AG09309 (cell line): Measurements from ENCODE around the gene FARP1.
A peak's percentile ranks its signal among the peaks of the same experiment; 100 is the strongest.

Experiments used
- DNase-seq: peaks from one replicate; pipeline ENCODE4 v3.0.0-alpha.2; 2010; ENCODE audit warnings: low read depth
- H3K4me3 ChIP-seq: 2 replicates; pipeline ENCODE4 v1.5.1; 2011; ENCODE audit warnings: mild to moderate bottlenecking, low read depth, low read length, moderate library complexity; ENCODE audit not compliant: control insufficient read depth
- TF ChIP-seq, protein P1 (sequence below): IDR thresholded peaks from 2 replicates; pipeline ENCODE4 v1.5.1; 2011; ENCODE audit warnings: mild to moderate bottlenecking, low read depth, low read length, inconsistent platforms; ENCODE audit not compliant: insufficient read depth, control insufficient read depth; ENCODE audit errors: missing control alignments

FARP1 gene

DNA sequence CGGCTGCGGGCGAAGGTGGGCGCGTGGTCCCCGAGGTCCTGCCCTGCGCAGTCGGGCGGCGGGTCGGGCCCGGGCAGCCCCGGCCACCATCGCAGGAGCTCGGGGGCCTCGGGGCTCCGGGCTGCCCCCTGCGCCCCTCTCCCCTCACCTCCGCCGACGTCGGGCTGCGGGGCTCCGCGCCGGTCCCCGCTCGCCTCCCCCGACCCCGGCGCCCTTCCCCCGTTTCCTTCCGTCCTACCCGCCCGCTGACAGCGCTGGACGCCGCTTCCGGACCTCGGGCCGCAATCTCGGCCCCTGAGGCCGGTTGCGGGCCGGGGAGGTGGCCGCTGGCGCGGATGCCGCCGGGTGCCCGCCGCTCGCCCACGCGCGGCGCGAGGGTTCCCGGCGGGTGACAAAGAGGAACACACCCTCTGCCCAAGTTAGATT is 720 bp downstream of the FARP1 start:
- peak overlapping the region; percentile 71 for H3K4me3 ChIP-seq
- TF ChIP-seq, protein P1, sequence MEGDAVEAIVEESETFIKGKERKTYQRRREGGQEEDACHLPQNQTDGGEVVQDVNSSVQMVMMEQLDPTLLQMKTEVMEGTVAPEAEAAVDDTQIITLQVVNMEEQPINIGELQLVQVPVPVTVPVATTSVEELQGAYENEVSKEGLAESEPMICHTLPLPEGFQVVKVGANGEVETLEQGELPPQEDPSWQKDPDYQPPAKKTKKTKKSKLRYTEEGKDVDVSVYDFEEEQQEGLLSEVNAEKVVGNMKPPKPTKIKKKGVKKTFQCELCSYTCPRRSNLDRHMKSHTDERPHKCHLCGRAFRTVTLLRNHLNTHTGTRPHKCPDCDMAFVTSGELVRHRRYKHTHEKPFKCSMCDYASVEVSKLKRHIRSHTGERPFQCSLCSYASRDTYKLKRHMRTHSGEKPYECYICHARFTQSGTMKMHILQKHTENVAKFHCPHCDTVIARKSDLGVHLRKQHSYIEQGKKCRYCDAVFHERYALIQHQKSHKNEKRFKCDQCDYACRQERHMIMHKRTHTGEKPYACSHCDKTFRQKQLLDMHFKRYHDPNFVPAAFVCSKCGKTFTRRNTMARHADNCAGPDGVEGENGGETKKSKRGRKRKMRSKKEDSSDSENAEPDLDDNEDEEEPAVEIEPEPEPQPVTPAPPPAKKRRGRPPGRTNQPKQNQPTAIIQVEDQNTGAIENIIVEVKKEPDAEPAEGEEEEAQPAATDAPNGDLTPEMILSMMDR = no peak
- DNase-seq = no peak

DNA sequence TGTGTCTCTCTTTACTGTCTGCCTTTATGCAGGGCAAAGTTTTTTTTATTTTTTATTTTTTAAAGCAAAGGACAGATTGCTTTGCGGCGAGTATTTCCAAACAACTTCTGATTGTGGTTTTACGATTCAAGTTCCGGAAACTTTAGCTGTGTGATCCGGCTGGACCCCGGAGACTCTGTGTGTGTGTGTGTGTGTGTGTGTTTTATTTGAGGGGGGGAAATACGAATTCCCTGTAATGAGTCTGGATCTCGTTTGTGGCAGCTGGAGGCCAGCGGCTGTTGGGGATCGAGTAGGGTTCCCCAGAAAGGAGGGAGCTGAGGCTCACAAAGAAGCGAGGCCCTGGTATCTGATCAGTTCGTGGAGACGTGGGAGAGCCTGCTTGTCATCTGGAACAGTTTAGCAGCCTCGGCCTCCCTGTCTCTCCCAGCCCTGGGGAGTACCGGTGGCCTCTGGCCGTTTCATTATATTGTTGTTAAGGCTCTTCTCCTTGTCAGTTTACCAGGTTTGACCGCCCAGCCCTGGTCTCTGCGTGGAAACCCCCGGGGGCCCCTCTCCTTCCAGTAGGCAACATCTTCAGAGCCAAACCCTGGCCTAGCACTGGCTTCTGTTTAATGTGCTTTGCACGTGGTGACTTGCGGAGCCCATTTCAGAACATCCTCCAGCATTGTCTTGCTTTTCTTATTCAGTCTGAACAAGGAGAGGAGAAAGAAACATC is 1.3 kb downstream of the FARP1 start:
- DNase-seq = peak; percentile 21
- TF ChIP-seq, protein P1 = no peak
- H3K4me3 ChIP-seq = peak overlapping the region; percentile 71

DNA sequence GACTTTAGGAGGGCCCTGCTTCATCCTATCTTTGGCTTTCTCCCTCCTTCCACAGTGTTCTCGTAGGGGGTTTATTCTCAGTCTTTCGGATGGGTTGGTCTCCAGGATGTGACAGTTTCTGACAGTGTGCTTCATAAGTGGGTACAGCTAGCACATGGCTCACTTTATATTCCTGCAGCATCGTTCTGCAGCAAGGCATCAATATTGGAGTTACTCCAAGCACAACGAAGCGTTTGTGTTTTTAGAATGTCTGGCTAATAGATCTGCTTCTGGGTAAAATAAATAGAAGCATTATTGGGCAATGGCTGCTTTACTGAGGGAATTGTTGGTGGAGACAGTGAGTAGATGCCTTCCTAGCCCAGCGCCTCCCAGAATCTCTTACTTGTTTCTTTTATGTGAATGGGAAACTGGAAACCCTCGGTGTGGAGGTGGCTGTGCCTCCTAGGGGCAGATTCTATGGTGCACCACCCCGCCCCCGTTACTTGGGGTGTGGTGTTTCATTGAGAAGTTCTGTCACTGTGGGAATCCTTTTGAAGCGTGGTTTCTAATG is 2.0 kb downstream of the FARP1 start:
- H3K4me3 ChIP-seq = peak overlapping the region; percentile 71
- TF ChIP-seq, protein P1 = peak; percentile 46
- DNase-seq = peak; percentile 35

DNA sequence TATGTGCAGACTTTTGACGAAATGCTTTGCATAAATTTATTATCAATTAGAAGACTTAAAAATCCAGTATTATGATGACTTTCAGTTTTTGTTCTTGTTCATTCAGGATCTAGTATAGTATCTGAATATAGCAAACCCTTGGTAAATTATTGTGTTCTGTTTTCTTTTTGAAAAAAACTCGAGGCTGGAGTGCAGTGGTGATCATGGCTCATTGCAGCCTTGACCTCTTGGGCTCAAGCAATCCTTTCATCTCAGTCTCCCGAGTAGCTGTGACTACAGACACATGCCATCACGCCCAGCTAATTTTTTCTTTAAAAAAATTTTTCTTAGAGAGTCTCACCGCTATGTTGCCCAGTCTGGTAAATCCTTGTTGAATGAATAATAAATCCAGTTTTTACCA is 4.6 kb downstream of the FARP1 start:
- TF ChIP-seq, protein P1 = peak; percentile 10
- no peak for DNase-seq

DNA sequence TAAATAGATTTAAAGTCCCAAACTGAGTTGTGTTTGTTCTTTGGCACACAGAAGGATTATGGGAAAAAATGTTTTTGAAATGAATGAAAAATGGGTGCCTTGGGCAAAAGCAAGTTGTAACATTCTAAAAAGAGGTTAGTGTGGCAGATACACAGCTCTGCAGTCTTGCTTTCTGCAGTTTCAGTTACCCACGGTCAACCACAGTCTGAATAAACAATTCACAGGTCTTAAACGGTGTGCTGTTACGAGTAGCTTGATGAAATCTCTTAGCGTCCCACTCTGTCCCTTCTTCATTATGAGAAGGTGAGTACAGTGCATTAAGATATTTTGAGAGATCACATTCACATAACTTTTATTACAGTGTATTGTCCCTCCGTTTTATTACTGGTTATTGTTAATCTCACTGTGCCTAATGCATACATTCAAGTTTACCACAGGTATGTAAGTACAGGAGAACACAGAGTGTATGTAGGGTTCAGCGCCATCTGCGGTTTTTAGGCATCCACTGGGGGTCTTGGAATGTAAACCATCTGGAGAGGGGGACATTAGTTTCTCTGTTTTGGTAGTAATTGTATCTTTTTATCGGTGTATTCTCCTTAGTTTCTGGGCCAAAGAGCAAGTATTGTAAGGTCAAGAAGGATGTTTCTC is 8.1 kb downstream of the FARP1 start:
- no peak for DNase-seq
- H3K4me3 ChIP-seq = no peak overlapping the region
- TF ChIP-seq, protein P1 = no peak

More for the DNA sequence above, 4.6 kb downstream of the FARP1 start:
- no peak overlapping the region for H3K4me3 ChIP-seq

DNA sequence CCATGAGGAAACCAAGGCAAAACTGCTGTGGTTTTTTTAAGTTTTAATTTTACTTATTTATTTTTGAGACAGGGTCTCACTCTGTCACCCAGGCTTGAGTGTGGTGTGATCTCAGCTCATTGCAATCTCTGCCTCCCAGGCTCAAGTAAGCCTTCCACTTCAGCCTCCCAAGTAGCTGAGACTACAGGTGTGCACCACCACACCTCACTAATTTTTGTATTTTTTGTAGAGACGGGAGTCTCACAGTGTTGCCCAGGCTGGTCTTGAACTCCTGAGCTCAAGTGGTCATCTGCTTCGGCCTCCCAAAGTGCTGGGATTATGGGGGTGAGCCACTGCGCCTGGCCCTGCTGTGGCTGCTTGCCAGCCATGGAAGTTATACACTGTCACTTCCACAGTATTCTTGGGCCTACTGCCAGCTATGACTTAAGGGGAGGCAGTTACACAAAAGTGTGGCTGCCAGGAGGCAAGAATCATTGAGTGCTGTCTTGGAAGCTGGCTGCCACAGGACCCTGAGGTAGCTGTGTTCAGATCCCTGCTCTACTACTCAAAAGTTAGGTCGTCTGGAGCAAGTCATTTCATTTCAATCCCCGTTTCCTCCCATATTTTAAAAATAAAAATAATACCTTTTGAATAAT is 12.7 kb downstream of the FARP1 start:
- H3K4me3 ChIP-seq = no peak overlapping the region

More for the DNA sequence above, 12.7 kb downstream of the FARP1 start:
- TF ChIP-seq, protein P1 = no peak
- no peak for DNase-seq
